ENCODE measurements around the gene SH3BGRL3.

The SH3BGRL3 gene

GRCh38 chr1:26275580-26276431 lies 4.1 kb upstream of the SH3BGRL3 start:
- Histone ChIP-seq H3K18ac (ENCODE audit: low read length) (no peak overlapping the region), H2AK5ac (ENCODE audit: low read length) (no peak overlapping the region), H3K27me3 (ENCODE audit: insufficient read depth, low read length, poor library complexity) (no peaks in the 10 kb centered on the region), H2BK15ac (replicated peaks; ENCODE audit: low read depth) (no peak overlapping the region), H3K36me3 (ENCODE audit: control insufficient read depth, insufficient read depth, low read length) (peaks cover 23% of the 10 kb centered on the region), H3K9ac (ENCODE audit: low read length) (no peak overlapping the region), H3K27ac (ENCODE audit: low read depth, low read length) (no peak overlapping the region), H3K79me2 (ENCODE audit: control insufficient read depth, insufficient read depth, low read length) (no peaks in the 10 kb centered on the region), H3K4ac (ENCODE audit: low read depth, low read length) (no peak overlapping the region), H3K79me1 (ENCODE audit: low read length) (peaks cover 1% of the 10 kb centered on the region), H3K4me2 (ENCODE audit: low read length) (no peak overlapping the region), H2BK5ac (ENCODE audit: low read length) (no peak overlapping the region), H3K23ac (ENCODE audit: low read length) (no peak overlapping the region), H4K5ac (ENCODE audit: low read length) (no peak overlapping the region), H2BK120ac (ENCODE audit: low read depth, low read length) (no peak overlapping the region), H4K8ac (ENCODE audit: low read depth, low read length) (no peak overlapping the region), H3K4me3 (ENCODE audit: low read length) (no peak overlapping the region), H3K4me1 (ENCODE audit: control insufficient read depth, low read depth, low read length) (peaks cover 4% of the 10 kb centered on the region), H3K56ac (ENCODE audit: low read length) (peak overlapping the region; percentile 17)
- WGBS (ENCODE audit: extremely low coverage, insufficient coverage, low lambda C conversion rate) = no CpG with 5 or more reads among the region's 3 CpGs
- DNase-seq = peak; percentile 97

DNA sequence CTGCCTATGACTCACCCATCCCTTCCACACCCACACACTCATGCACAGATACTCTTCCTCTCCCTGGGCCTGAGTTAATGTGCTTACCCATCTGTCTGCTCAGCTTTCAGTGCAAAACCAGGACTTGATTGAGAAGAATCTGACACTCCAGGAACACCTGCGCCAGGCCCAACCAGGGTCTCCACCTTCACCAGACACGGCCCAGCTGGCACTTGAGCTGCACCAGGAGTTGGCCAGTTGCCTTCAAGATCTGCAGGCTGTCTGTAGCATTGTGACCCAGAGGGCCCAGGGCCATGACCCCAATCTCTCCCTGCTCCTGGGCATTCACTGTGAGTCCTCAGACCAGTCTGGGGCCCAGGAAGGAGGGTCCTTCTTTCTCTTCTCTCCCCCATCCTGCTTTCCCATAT lies 3.5 kb upstream of the SH3BGRL3 start:
- Histone ChIP-seq H3K9ac (ENCODE audit: low read length) (no peak overlapping the region), H3K79me2 (ENCODE audit: control insufficient read depth, insufficient read depth, low read length) (no peaks in the 10 kb centered on the region), H3K79me1 (ENCODE audit: low read length) (peaks cover 1% of the 10 kb centered on the region), H3K36me3 (ENCODE audit: control insufficient read depth, insufficient read depth, low read length) (peaks cover 23% of the 10 kb centered on the region), H3K27me3 (ENCODE audit: insufficient read depth, low read length, poor library complexity) (no peaks in the 10 kb centered on the region), H2BK5ac (ENCODE audit: low read length) (no peak overlapping the region), H2BK15ac (replicated peaks; ENCODE audit: low read depth) (no peak overlapping the region), H2AK5ac (ENCODE audit: low read length) (no peak overlapping the region), H4K5ac (ENCODE audit: low read length) (no peak overlapping the region), H3K56ac (ENCODE audit: low read length) (no peak overlapping the region), H3K4me1 (ENCODE audit: control insufficient read depth, low read depth, low read length) (peaks cover 8% of the 10 kb centered on the region), H3K4me3 (ENCODE audit: low read length) (no peak overlapping the region), H4K8ac (ENCODE audit: low read depth, low read length) (no peak overlapping the region), H3K4me2 (ENCODE audit: low read length) (no peak overlapping the region), H3K27ac (ENCODE audit: low read depth, low read length) (no peak overlapping the region), H3K23ac (ENCODE audit: low read length) (no peak overlapping the region), H2BK120ac (ENCODE audit: low read depth, low read length) (no peak overlapping the region), H3K4ac (ENCODE audit: low read depth, low read length) (no peak overlapping the region), H3K18ac (ENCODE audit: low read length) (no peak overlapping the region)
- WGBS (ENCODE audit: extremely low coverage, insufficient coverage, low lambda C conversion rate) = no CpG with 5 or more reads among the region's 2 CpGs
- DNase-seq = no peak

DNA sequence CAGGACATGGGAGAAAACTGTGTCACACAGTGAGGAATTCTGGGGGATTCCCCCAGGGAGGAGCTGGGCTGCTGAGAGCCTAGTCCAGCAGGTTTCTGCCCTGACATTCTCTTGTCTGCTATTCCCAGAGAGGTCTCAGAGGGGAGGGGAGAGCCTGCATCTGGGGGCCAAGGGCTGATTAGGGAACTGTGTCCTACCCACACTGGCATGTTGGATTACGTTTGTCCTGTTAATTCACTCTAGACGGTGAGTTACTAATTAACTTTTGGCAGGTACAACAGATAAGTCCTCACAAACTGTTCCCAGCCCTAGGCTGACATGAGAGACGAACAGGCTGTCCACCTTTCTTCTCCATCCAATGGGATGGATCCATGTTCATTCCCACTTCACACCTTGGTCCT lies 2.6 kb upstream of the SH3BGRL3 start:
- no peak overlapping the region for H4K8ac ChIP-seq (ENCODE audit: low read depth, low read length)
- no peaks in the 10 kb centered on the region for H3K79me2 ChIP-seq (ENCODE audit: control insufficient read depth, insufficient read depth, low read length)
- H2AK5ac ChIP-seq (ENCODE audit: low read length) = no peak overlapping the region
- H4K5ac ChIP-seq (ENCODE audit: low read length) = no peak overlapping the region
- H3K4me1 ChIP-seq (ENCODE audit: control insufficient read depth, low read depth, low read length) = peaks cover 13% of the 10 kb centered on the region
- H2BK5ac ChIP-seq (ENCODE audit: low read length) = no peak overlapping the region
- no peaks in the 10 kb centered on the region for H3K27me3 ChIP-seq (ENCODE audit: insufficient read depth, low read length, poor library complexity)
- no peak overlapping the region for H3K9ac ChIP-seq (ENCODE audit: low read length)
- no peak overlapping the region for H3K4me3 ChIP-seq (ENCODE audit: low read length)
- no CpG with 5 or more reads among the region's 3 CpGs for WGBS (ENCODE audit: extremely low coverage, insufficient coverage, low lambda C conversion rate)
- H2BK120ac ChIP-seq (ENCODE audit: low read depth, low read length) = no peak overlapping the region
- H2BK15ac ChIP-seq (replicated peaks; ENCODE audit: low read depth) = no peak overlapping the region
- no peak overlapping the region for H3K56ac ChIP-seq (ENCODE audit: low read length)
- no peak overlapping the region for H3K27ac ChIP-seq (ENCODE audit: low read depth, low read length)
- H3K4me2 ChIP-seq (ENCODE audit: low read length) = no peak overlapping the region
- peaks cover 19% of the 10 kb centered on the region for H3K36me3 ChIP-seq (ENCODE audit: control insufficient read depth, insufficient read depth, low read length)
- no peak overlapping the region for H3K18ac ChIP-seq (ENCODE audit: low read length)
- H3K23ac ChIP-seq (ENCODE audit: low read length) = no peak overlapping the region
- DNase-seq = no peak
- peaks cover 1% of the 10 kb centered on the region for H3K79me1 ChIP-seq (ENCODE audit: low read length)
- no peak overlapping the region for H3K4ac ChIP-seq (ENCODE audit: low read depth, low read length)

DNA sequence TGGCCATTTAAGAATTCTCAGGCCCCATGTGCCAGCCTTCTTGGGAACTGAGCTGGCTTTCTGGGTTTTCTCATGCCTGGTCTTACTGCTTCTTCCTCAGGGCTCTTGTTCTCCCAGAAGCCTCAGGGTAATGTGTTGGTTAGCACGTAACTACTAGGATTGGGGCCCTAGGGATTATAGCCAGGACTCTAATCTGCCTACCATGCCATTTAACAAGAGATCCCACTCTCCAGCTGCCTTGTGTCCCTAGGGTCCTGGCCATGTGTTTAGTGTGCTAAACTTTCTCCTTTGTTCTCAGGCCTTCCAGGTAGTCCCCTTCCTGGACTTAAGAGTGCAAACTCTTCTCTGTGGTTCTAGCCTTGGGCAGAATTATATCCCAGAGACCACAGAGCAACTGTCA lies 2.2 kb upstream of the SH3BGRL3 start:
- H2BK5ac ChIP-seq (ENCODE audit: low read length) = no peak overlapping the region
- no peak overlapping the region for H2BK120ac ChIP-seq (ENCODE audit: low read depth, low read length)
- no peak overlapping the region for H3K4me3 ChIP-seq (ENCODE audit: low read length)
- no peak overlapping the region for H3K18ac ChIP-seq (ENCODE audit: low read length)
- H3K4ac ChIP-seq (ENCODE audit: low read depth, low read length) = no peak overlapping the region
- no peak overlapping the region for H3K27ac ChIP-seq (ENCODE audit: low read depth, low read length)
- no peak overlapping the region for H2AK5ac ChIP-seq (ENCODE audit: low read length)
- no peak overlapping the region for H4K5ac ChIP-seq (ENCODE audit: low read length)
- H3K79me2 ChIP-seq (ENCODE audit: control insufficient read depth, insufficient read depth, low read length) = no peaks in the 10 kb centered on the region
- H4K8ac ChIP-seq (ENCODE audit: low read depth, low read length) = no peak overlapping the region
- no peak overlapping the region for H3K4me2 ChIP-seq (ENCODE audit: low read length)
- H3K9ac ChIP-seq (ENCODE audit: low read length) = no peak overlapping the region
- H3K36me3 ChIP-seq (ENCODE audit: control insufficient read depth, insufficient read depth, low read length) = peaks cover 19% of the 10 kb centered on the region
- no peak overlapping the region for H2BK15ac ChIP-seq (replicated peaks; ENCODE audit: low read depth)
- no CpG with 5 or more reads among the region's 1 CpG for WGBS (ENCODE audit: extremely low coverage, insufficient coverage, low lambda C conversion rate)
- no peak for DNase-seq
- H3K23ac ChIP-seq (ENCODE audit: low read length) = no peak overlapping the region
- peaks cover 1% of the 10 kb centered on the region for H3K79me1 ChIP-seq (ENCODE audit: low read length)
- H3K4me1 ChIP-seq (ENCODE audit: control insufficient read depth, low read depth, low read length) = peaks cover 13% of the 10 kb centered on the region
- no peak overlapping the region for H3K56ac ChIP-seq (ENCODE audit: low read length)
- H3K27me3 ChIP-seq (ENCODE audit: insufficient read depth, low read length, poor library complexity) = no peaks in the 10 kb centered on the region

- Histone ChIP-seq H3K4me3 (ENCODE audit: low read length) (no peak overlapping the region), H4K5ac (ENCODE audit: low read length) (no peak overlapping the region), H3K27ac (ENCODE audit: low read depth, low read length) (no peak overlapping the region)
These were observed 1.6 kb upstream of the SH3BGRL3 start for GRCh38 chr1:26278303-26278702.

More at GRCh38 chr1:26278303-26278702, 1.6 kb upstream of the SH3BGRL3 start:
- Histone ChIP-seq H3K9ac (ENCODE audit: low read length) (no peak overlapping the region), H2BK120ac (ENCODE audit: low read depth, low read length) (no peak overlapping the region), H3K4me2 (ENCODE audit: low read length) (no peak overlapping the region), H2AK5ac (ENCODE audit: low read length) (no peak overlapping the region), H3K27me3 (ENCODE audit: insufficient read depth, low read length, poor library complexity) (no peaks in the 10 kb centered on the region), H2BK15ac (replicated peaks; ENCODE audit: low read depth) (no peak overlapping the region), H3K79me2 (ENCODE audit: control insufficient read depth, insufficient read depth, low read length) (no peaks in the 10 kb centered on the region), H4K8ac (ENCODE audit: low read depth, low read length) (no peak overlapping the region), H3K18ac (ENCODE audit: low read length) (no peak overlapping the region), H3K4ac (ENCODE audit: low read depth, low read length) (no peak overlapping the region), H3K56ac (ENCODE audit: low read length) (no peak overlapping the region), H3K36me3 (ENCODE audit: control insufficient read depth, insufficient read depth, low read length) (peaks cover 19% of the 10 kb centered on the region), H3K4me1 (ENCODE audit: control insufficient read depth, low read depth, low read length) (peaks cover 13% of the 10 kb centered on the region), H3K79me1 (ENCODE audit: low read length) (peaks cover 1% of the 10 kb centered on the region), H3K23ac (ENCODE audit: low read length) (no peak overlapping the region), H2BK5ac (ENCODE audit: low read length) (no peak overlapping the region)
- no CpG with 5 or more reads among the region's 4 CpGs for WGBS (ENCODE audit: extremely low coverage, insufficient coverage, low lambda C conversion rate)
- DNase-seq = no peak

Data from mesendoderm (in vitro differentiated cells).